PC-9 (cell line): ENCODE measurements around the gene KPNB1. TPM values are rescaled to one million over a fixed set of nuclear protein-coding genes. Genes with fewer than 3 reads are reported as not detected.

ENCODE experiments used
- BruUV-seq: library from RNA; stranded (reverse); fragments of 400-500 nt; replicated peaks from 2 replicates; lab custom pipeline; 2021; lab: Mats Ljungman, UMichigan
- CTCF ChIA-PET: fragments of 300-600 bp; sonication (Branson Sonifier 250); formaldehyde crosslinking; loops from one replicate; lab custom pipeline; 2022; ENCODE audit warnings: antibody characterized with exemption; lab: Charles Lee
- POLR2A ChIA-PET: fragments of 300-600 bp; sonication (Branson Sonifier 250); formaldehyde crosslinking; loops from one replicate; lab custom pipeline; 2022; ENCODE audit warnings: antibody characterized with exemption; ENCODE audit not compliant: unreplicated experiment; lab: Charles Lee
- DNase-seq, 2 experiments: peaks; one replicate each; pipeline versions ENCODE4 v3.0.0 to v3.0.0-alpha.2; 2015 to 2022; ENCODE audit warnings: mixed read lengths in 1 of 2
- H2AFZ ChIP-seq: fragments of 200-600 bp; sonication (generic); 2 replicates; pipeline ENCODE4 v1.8.1; 2017; ENCODE audit warnings: antibody characterized with exemption
- H3F3A ChIP-seq: fragments of 200-600 bp; sonication (generic); 2 replicates; pipeline ENCODE4 v1.8.1; 2017; ENCODE audit warnings: antibody characterized with exemption, mild to moderate bottlenecking, low read depth; ENCODE audit not compliant: insufficient read depth
- H3K27ac ChIP-seq: fragments of 200-600 bp; sonication (generic); 2 replicates; pipeline ENCODE4 v1.6.1; 2016; ENCODE audit warnings: mixed run types
- H3K27me3 ChIP-seq: fragments of 200-600 bp; sonication (generic); 2 replicates; pipeline ENCODE4 v1.6.1; 2016; ENCODE audit warnings: low read depth, mixed run types; ENCODE audit not compliant: insufficient read depth
- H3K36me3 ChIP-seq: fragments of 200-600 bp; sonication (generic); 2 replicates; pipeline ENCODE4 v1.6.1; 2016; ENCODE audit warnings: low read depth, mixed run types
- H3K4me1 ChIP-seq: fragments of 200-600 bp; sonication (generic); replicated peaks from 2 replicates; pipeline ENCODE4 v1.6.1; 2016; ENCODE audit warnings: mixed run types; ENCODE audit not compliant: insufficient read depth
- H3K4me2 ChIP-seq: fragments of 200-600 bp; sonication (generic); 2 replicates; pipeline ENCODE4 v1.6.1; 2017; ENCODE audit warnings: mixed run types
- H3K4me3 ChIP-seq: fragments of 200-600 bp; sonication (generic); 2 replicates; pipeline ENCODE4 v1.6.1; 2016; ENCODE audit warnings: mixed run types
- H3K79me2 ChIP-seq: fragments of 200-600 bp; sonication (generic); 2 replicates; pipeline ENCODE4 v1.6.1; 2017; ENCODE audit warnings: low read depth, mixed run types
- H3K9me2 ChIP-seq: fragments of 200-600 bp; sonication (generic); 2 replicates; pipeline ENCODE4 v1.8.1; 2017; ENCODE audit warnings: mild to moderate bottlenecking; ENCODE audit not compliant: insufficient read depth
- H3K9me3 ChIP-seq: fragments of 200-600 bp; sonication (generic); 2 replicates; pipeline ENCODE4 v1.8.1; 2016; ENCODE audit warnings: low read depth; ENCODE audit not compliant: insufficient read depth
- H4K20me1 ChIP-seq: fragments of 200-600 bp; sonication (generic); 2 replicates; pipeline ENCODE4 v1.8.1; 2017; ENCODE audit not compliant: insufficient read depth
- CTCF ChIP-seq: fragments of 200-600 bp; sonication (generic); conservative IDR thresholded peaks from 2 replicates; pipeline ENCODE4 v1.6.1; 2017; ENCODE audit warnings: mixed run types, antibody characterized with exemption, mild to moderate bottlenecking, moderate library complexity
- EZH2 ChIP-seq: fragments of 200-600 bp; sonication (generic); IDR thresholded peaks from 2 replicates; pipeline ENCODE4 v1.8.0; 2017; ENCODE audit warnings: antibody characterized with exemption, low read depth
- intact Hi-C: fragments of 100-400 bp; cut with micrococcal nuclease; formaldehyde crosslinking; loops from one replicate; pipeline ENCODE4 v1.10.0; 2022; ENCODE audit not compliant: unreplicated experiment
- total RNA-seq: library from RNA; stranded (reverse); gene quantifications from 2 replicates; pipeline ENCODE4 v1.2.3, GENCODE V29; 2021

KPNB1 gene
- total RNA-seq, 1 experiment from 2014 or later, result 306 TPM

GRCh38 chr17:47729476-47729875, 79.8 kb downstream of the KPNB1 start:
- TF ChIP-seq EZH2 (no peak), CTCF (no peak)
- intact Hi-C loops, result no loop called here
- Histone ChIP-seq H3K9me2 (no peaks in the 10 kb centered on the region), H3K4me1 (no peaks in the 10 kb centered on the region), H2AFZ (no peak overlapping the region), H3F3A (no peaks in the 10 kb centered on the region), H3K4me3 (no peak overlapping the region), H4K20me1 (no peaks in the 10 kb centered on the region; the same call in 1 of the 2 replicates), H3K36me3 (no peaks in the 10 kb centered on the region), H3K4me2 (no peak overlapping the region), H3K27ac (no peak overlapping the region), H3K27me3 (peaks cover 58% of the 10 kb centered on the region), H3K79me2 (no peaks in the 10 kb centered on the region), H3K9me3 (no peaks in the 10 kb centered on the region)
- ChIA-PET CTCF (no interaction called here), POLR2A (no interaction called here)
- DNase-seq, result no peak
- BruUV-seq, result no TSS peak

GRCh38 chr17:47730681-47731080, 81.0 kb downstream of the KPNB1 start:
- Histone ChIP-seq H3K4me3 (no peak overlapping the region), H3K27ac (no peak overlapping the region), H3K4me2 (no peak overlapping the region), H2AFZ (no peak overlapping the region), H3F3A (no peaks in the 10 kb centered on the region), H4K20me1 (no peaks in the 10 kb centered on the region; the same call in 1 of the 2 replicates), H3K27me3 (peaks cover 69% of the 10 kb centered on the region), H3K79me2 (no peaks in the 10 kb centered on the region), H3K9me2 (no peaks in the 10 kb centered on the region), H3K4me1 (no peaks in the 10 kb centered on the region), H3K9me3 (no peaks in the 10 kb centered on the region), H3K36me3 (no peaks in the 10 kb centered on the region)
- intact Hi-C loops, result no loop called here
- no TSS peak for BruUV-seq
- POLR2A ChIA-PET, result no interaction called here
- no peak for TF ChIP-seq EZH2
- TF ChIP-seq CTCF, result no peak
- DNase-seq, result no peak
- CTCF ChIA-PET, result no interaction called here

DNA sequence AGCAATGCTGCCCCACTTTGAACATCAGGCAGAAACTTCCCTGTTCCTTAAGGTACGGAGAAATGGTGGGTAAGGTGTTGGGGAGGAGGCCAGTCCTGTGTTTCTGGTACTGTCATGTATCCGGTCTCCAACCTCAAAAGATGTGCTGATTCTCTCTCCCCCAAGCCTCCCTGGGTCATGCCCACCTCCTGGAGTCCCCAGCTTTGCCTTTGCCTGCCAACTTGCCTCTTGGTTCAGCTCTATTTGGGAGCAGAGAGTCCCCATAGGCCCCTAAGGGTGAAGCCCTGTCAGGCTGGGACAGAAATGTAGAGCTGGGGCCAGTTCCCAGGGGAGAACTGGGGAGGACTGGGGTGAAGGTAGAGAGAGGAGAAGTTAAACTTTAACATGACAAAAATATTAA, 81.7 kb downstream of the KPNB1 start:
- H3K9me3 ChIP-seq, result no peaks in the 10 kb centered on the region
- BruUV-seq, result no TSS peak
- H3K4me1 ChIP-seq, result no peaks in the 10 kb centered on the region
- no peak for TF ChIP-seq EZH2
- H3K27ac ChIP-seq, result no peak overlapping the region
- H3K9me2 ChIP-seq, result no peaks in the 10 kb centered on the region
- H3K27me3 ChIP-seq, result peaks cover 69% of the 10 kb centered on the region
- no peaks in the 10 kb centered on the region for H3F3A ChIP-seq
- H2AFZ ChIP-seq, result no peak overlapping the region
- no peaks in the 10 kb centered on the region for H3K79me2 ChIP-seq
- CTCF ChIA-PET, result no interaction called here
- H4K20me1 ChIP-seq, result no peaks in the 10 kb centered on the region; the same call in 1 of the 2 replicates
- POLR2A ChIA-PET, result no interaction called here
- H3K4me3 ChIP-seq, result no peak overlapping the region
- intact Hi-C loops, result no loop called here
- no peak overlapping the region for H3K4me2 ChIP-seq
- H3K36me3 ChIP-seq, result no peaks in the 10 kb centered on the region
- no peak for DNase-seq
